ENCODE results near the gene WSCD1. TPM values are rescaled to one million over a fixed set of nuclear protein-coding genes. Genes with fewer than 3 reads are reported as not detected.

The WSCD1 gene
- total RNA-seq, result not detected

- H3K4me3 Mint-ChIP-seq, result peak within 1 kb of the TSS; percentile 68
- H3K4me1 Mint-ChIP-seq, result peaks cover 7% of the 10 kb centered on the region
- DNase-seq, result no peak
- peaks cover 48% of the 10 kb centered on the region for H3K27me3 Mint-ChIP-seq
- POLR2A ChIA-PET, result no interaction called here
- no peak within 1 kb of the TSS for H3K27ac Mint-ChIP-seq
- no peaks in the 10 kb centered on the region for H3K36me3 Mint-ChIP-seq
- ATAC-seq (ENCODE audit: low read depth), result peak; percentile 46
- H3K9me3 Mint-ChIP-seq, result no peaks in the 10 kb centered on the region
Observed at GRCh38 chr17:6069539-6070429, at the start of gene WSCD1. Gene WSCD1, plus strand, starts transcription at chr17:6070379. Its CDS starts 10,280 bp downstream, at chr17:6080659.

GRCh38 chr17:6021011-6021400, 49.2 kb upstream of the WSCD1 start:
- H3K9me3 Mint-ChIP-seq, result no peaks in the 10 kb centered on the region
- H3K36me3 Mint-ChIP-seq, result no peaks in the 10 kb centered on the region
- POLR2A ChIA-PET, result no interaction called here
- ATAC-seq (ENCODE audit: low read depth) (no peak), DNase-seq (no peak)
- no peaks in the 10 kb centered on the region for H3K4me1 Mint-ChIP-seq
- peaks cover 3% of the 10 kb centered on the region for H3K27me3 Mint-ChIP-seq
- H3K27ac Mint-ChIP-seq, result no peak overlapping the region
- H3K4me3 Mint-ChIP-seq, result no peak overlapping the region

- Mint-ChIP-seq H3K4me1 (no peaks in the 10 kb centered on the region), H3K27me3 (peaks cover 4% of the 10 kb centered on the region), H3K36me3 (no peaks in the 10 kb centered on the region), H3K27ac (no peak overlapping the region), H3K4me3 (no peak overlapping the region), H3K9me3 (no peaks in the 10 kb centered on the region)
- POLR2A ChIA-PET, result no interaction called here
- DNase-seq (no peak), ATAC-seq (ENCODE audit: low read depth) (no peak)
Observed at GRCh38 chr17:6021627-6022026, 48.6 kb upstream of the WSCD1 start.

- POLR2A ChIA-PET, result no interaction called here
- no peak overlapping the region for H3K27ac Mint-ChIP-seq
- ATAC-seq (ENCODE audit: low read depth) (no peak), DNase-seq (no peak)
- no peak overlapping the region for H3K4me3 Mint-ChIP-seq
- peaks cover 4% of the 10 kb centered on the region for H3K27me3 Mint-ChIP-seq
- no peaks in the 10 kb centered on the region for H3K4me1 Mint-ChIP-seq
- H3K9me3 Mint-ChIP-seq, result no peaks in the 10 kb centered on the region
- no peaks in the 10 kb centered on the region for H3K36me3 Mint-ChIP-seq
Observed at GRCh38 chr17:6023036-6023831, 46.9 kb upstream of the WSCD1 start.

- no peak for ATAC-seq (ENCODE audit: low read depth)
- no peak overlapping the region for H3K27ac Mint-ChIP-seq
- H3K27me3 Mint-ChIP-seq, result peaks cover 7% of the 10 kb centered on the region
Observed at GRCh38 chr17:6024576-6024975, 45.6 kb upstream of the WSCD1 start.

GRCh38 chr17:6027342-6028024, 42.7 kb upstream of the WSCD1 start:
- no peak for ATAC-seq (ENCODE audit: low read depth)
- Mint-ChIP-seq H3K4me3 (no peak overlapping the region), H3K27ac (no peak overlapping the region), H3K36me3 (no peaks in the 10 kb centered on the region), H3K4me1 (no peaks in the 10 kb centered on the region), H3K27me3 (peaks cover 7% of the 10 kb centered on the region), H3K9me3 (no peaks in the 10 kb centered on the region)
- POLR2A ChIA-PET, result no interaction called here
- no peak for DNase-seq

More at GRCh38 chr17:6024576-6024975, 45.6 kb upstream of the WSCD1 start:
- H3K4me3 Mint-ChIP-seq, result no peak overlapping the region
- DNase-seq, result no peak
- POLR2A ChIA-PET, result no interaction called here
- no peaks in the 10 kb centered on the region for H3K4me1 Mint-ChIP-seq
- H3K9me3 Mint-ChIP-seq, result no peaks in the 10 kb centered on the region
- no peaks in the 10 kb centered on the region for H3K36me3 Mint-ChIP-seq

GRCh38 chr17:6028294-6028693, 41.9 kb upstream of the WSCD1 start:
- Mint-ChIP-seq H3K9me3 (no peaks in the 10 kb centered on the region), H3K4me1 (no peaks in the 10 kb centered on the region), H3K4me3 (no peak overlapping the region), H3K36me3 (no peaks in the 10 kb centered on the region), H3K27ac (no peak overlapping the region), H3K27me3 (peaks cover 7% of the 10 kb centered on the region)
- POLR2A ChIA-PET, result no interaction called here
- no peak for ATAC-seq (ENCODE audit: low read depth)
- DNase-seq, result no peak

- Mint-ChIP-seq H3K9me3 (no peaks in the 10 kb centered on the region), H3K27me3 (peaks cover 6% of the 10 kb centered on the region), H3K27ac (no peak overlapping the region), H3K4me3 (no peak overlapping the region), H3K4me1 (no peaks in the 10 kb centered on the region), H3K36me3 (no peaks in the 10 kb centered on the region)
- ATAC-seq (ENCODE audit: low read depth) (no peak), DNase-seq (no peak)
- POLR2A ChIA-PET, result no interaction called here
Observed at GRCh38 chr17:6035801-6036394, 34.3 kb upstream of the WSCD1 start.

GRCh38 chr17:6040504-6040903, 29.7 kb upstream of the WSCD1 start:
- H3K36me3 Mint-ChIP-seq, result no peaks in the 10 kb centered on the region
- no peak for ATAC-seq (ENCODE audit: low read depth)

GRCh38 chr17:6041246-6041645, 28.9 kb upstream of the WSCD1 start:
- ATAC-seq (ENCODE audit: low read depth) (no peak), DNase-seq (no peak)
- Mint-ChIP-seq H3K27ac (no peak overlapping the region), H3K4me3 (no peak overlapping the region), H3K4me1 (no peaks in the 10 kb centered on the region), H3K27me3 (peaks cover 6% of the 10 kb centered on the region), H3K36me3 (no peaks in the 10 kb centered on the region), H3K9me3 (no peaks in the 10 kb centered on the region)
- POLR2A ChIA-PET, result no interaction called here

More at GRCh38 chr17:6040504-6040903, 29.7 kb upstream of the WSCD1 start:
- Mint-ChIP-seq H3K9me3 (no peaks in the 10 kb centered on the region), H3K27ac (no peak overlapping the region), H3K4me3 (no peak overlapping the region), H3K27me3 (peaks cover 6% of the 10 kb centered on the region), H3K4me1 (no peaks in the 10 kb centered on the region)
- POLR2A ChIA-PET, result no interaction called here
- DNase-seq, result no peak

- H3K36me3 Mint-ChIP-seq, result no peaks in the 10 kb centered on the region
- POLR2A ChIA-PET, result no interaction called here
- no peak overlapping the region for H3K4me3 Mint-ChIP-seq
- no peak overlapping the region for H3K27ac Mint-ChIP-seq
- no peaks in the 10 kb centered on the region for H3K4me1 Mint-ChIP-seq
- ATAC-seq (ENCODE audit: low read depth), result no peak
- DNase-seq, result no peak
- peaks cover 2% of the 10 kb centered on the region for H3K27me3 Mint-ChIP-seq
- H3K9me3 Mint-ChIP-seq, result no peaks in the 10 kb centered on the region
Observed at GRCh38 chr17:6043405-6043804, 26.8 kb upstream of the WSCD1 start.

GRCh38 chr17:6044261-6044660, 25.9 kb upstream of the WSCD1 start:
- POLR2A ChIA-PET, result no interaction called here

GRCh38 chr17:6045621-6046357, 24.4 kb upstream of the WSCD1 start:
- Mint-ChIP-seq H3K27me3 (no peaks in the 10 kb centered on the region), H3K4me1 (no peaks in the 10 kb centered on the region), H3K9me3 (no peaks in the 10 kb centered on the region), H3K4me3 (no peak overlapping the region), H3K27ac (no peak overlapping the region), H3K36me3 (no peaks in the 10 kb centered on the region)
- POLR2A ChIA-PET, result no interaction called here
- DNase-seq (no peak), ATAC-seq (ENCODE audit: low read depth) (no peak)

More at GRCh38 chr17:6044261-6044660, 25.9 kb upstream of the WSCD1 start:
- Mint-ChIP-seq H3K4me1 (no peaks in the 10 kb centered on the region), H3K27me3 (peaks cover 2% of the 10 kb centered on the region), H3K36me3 (no peaks in the 10 kb centered on the region), H3K4me3 (no peak overlapping the region), H3K9me3 (no peaks in the 10 kb centered on the region), H3K27ac (no peak overlapping the region)
- no peak for ATAC-seq (ENCODE audit: low read depth)
- DNase-seq, result no peak
